ENCODE measurements around the gene ACAN.
A peak's percentile ranks its signal among the peaks of the same experiment; 100 is the strongest.

Gene ACAN

DNA sequence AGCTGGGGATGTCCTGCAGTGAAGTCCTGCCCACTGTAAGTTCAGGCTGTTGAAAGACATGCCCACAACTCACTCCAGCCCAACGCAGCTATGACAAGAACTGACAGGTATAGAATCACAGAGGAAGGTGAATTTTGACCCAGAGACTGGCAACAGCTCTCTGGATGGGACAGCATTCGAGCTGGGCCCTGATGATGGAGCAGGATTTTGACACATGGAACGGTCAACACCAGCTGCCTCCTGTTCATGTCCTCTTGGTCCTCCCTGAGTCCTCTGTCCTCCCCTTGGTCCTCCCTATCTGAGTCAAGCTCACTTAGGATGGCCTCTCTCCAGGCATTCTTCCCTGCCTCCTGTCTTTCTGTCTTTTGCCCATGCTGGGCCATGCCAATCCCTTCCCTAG lies 15.2 kb upstream of the ACAN start:
- TF ChIP-seq, protein P1, sequence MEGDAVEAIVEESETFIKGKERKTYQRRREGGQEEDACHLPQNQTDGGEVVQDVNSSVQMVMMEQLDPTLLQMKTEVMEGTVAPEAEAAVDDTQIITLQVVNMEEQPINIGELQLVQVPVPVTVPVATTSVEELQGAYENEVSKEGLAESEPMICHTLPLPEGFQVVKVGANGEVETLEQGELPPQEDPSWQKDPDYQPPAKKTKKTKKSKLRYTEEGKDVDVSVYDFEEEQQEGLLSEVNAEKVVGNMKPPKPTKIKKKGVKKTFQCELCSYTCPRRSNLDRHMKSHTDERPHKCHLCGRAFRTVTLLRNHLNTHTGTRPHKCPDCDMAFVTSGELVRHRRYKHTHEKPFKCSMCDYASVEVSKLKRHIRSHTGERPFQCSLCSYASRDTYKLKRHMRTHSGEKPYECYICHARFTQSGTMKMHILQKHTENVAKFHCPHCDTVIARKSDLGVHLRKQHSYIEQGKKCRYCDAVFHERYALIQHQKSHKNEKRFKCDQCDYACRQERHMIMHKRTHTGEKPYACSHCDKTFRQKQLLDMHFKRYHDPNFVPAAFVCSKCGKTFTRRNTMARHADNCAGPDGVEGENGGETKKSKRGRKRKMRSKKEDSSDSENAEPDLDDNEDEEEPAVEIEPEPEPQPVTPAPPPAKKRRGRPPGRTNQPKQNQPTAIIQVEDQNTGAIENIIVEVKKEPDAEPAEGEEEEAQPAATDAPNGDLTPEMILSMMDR (IDR thresholded peaks at IDR 0.05; ENCODE audit: low read depth, low read length), result no peak
- no peak for DNase-seq (ENCODE audit: low read depth in 2 of 2)
- H3K4me3 ChIP-seq (replicated peaks in 1 of 2; ENCODE audit: low read depth in 2 of 2, low read length in 2 of 2), result no peak overlapping the region

DNA sequence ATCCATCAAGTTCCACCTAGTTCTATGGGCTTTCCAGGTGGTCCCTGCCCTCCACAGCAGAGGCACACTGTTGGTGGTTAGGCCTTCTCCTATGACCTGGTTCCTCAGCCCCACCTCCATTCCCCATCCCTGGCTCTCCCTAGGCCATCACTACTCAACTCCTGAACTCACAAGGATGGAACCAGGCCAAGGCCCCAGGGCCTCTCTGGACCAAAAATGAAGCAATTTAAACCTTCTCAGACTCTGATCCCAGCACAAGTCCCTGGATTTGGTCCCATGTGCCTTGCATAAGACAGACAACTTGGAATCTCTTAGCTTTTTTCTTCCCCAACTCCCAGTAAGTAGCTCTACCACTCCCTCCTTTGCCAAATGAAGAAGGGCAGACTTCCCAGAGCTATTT lies 14.4 kb upstream of the ACAN start:
- no peak for DNase-seq (ENCODE audit: low read depth in 2 of 2)
- H3K4me3 ChIP-seq (replicated peaks in 1 of 2; ENCODE audit: low read depth in 2 of 2, low read length in 2 of 2), result no peak overlapping the region
- TF ChIP-seq, protein P1 (IDR thresholded peaks at IDR 0.05; ENCODE audit: low read depth, low read length), result no peak

DNA sequence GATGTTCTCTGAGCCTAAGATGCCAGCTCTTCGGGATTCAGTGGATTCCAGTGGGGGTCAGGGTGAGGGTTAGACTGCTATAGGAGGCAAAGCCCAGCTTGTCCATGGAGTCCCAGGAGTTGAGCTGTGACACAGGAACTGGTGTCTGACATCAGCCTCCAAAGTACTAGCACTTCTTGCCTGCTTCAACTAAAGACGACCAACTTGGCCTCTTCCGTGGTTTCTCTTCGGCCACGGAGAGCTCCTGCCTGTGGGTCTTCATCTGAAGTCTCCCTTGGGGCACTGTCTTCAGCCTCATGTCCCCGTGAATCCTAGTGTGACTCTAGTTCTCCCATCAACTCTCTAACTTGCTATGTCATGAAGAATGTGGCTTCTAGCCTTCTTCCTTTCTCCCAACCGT lies 12.8 kb upstream of the ACAN start:
- TF ChIP-seq, protein P1 (IDR thresholded peaks at IDR 0.05; ENCODE audit: low read depth, low read length), result no peak
- no peak for DNase-seq (ENCODE audit: low read depth in 2 of 2)
- no peak overlapping the region for H3K4me3 ChIP-seq (replicated peaks in 1 of 2; ENCODE audit: low read depth in 2 of 2, low read length in 2 of 2)

DNA sequence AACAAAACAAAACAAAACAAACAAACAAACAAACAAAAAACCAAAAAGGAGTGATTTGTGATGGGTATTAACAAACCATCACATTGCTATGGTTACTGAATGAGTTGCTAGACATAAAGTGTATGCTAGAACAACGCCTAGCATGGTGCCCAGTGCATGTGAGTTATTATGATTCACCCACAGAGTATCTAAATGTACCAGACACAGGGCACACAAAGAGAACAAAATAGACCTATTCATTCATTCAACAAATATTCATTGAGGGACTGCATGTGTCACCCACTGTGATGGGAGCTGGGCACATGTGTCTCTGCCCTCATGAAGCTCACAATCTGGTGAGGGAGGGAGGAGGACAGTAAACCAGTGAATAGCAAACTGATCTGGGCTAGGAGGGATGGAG lies 11.6 kb upstream of the ACAN start:
- DNase-seq (ENCODE audit: low read depth in 2 of 2), result peak in 1 of 2 donors; percentile 34
- TF ChIP-seq, protein P1 (IDR thresholded peaks at IDR 0.05; ENCODE audit: low read depth, low read length), result no peak
- no peak overlapping the region for H3K4me3 ChIP-seq (replicated peaks in 1 of 2; ENCODE audit: low read depth in 2 of 2, low read length in 2 of 2)

DNA sequence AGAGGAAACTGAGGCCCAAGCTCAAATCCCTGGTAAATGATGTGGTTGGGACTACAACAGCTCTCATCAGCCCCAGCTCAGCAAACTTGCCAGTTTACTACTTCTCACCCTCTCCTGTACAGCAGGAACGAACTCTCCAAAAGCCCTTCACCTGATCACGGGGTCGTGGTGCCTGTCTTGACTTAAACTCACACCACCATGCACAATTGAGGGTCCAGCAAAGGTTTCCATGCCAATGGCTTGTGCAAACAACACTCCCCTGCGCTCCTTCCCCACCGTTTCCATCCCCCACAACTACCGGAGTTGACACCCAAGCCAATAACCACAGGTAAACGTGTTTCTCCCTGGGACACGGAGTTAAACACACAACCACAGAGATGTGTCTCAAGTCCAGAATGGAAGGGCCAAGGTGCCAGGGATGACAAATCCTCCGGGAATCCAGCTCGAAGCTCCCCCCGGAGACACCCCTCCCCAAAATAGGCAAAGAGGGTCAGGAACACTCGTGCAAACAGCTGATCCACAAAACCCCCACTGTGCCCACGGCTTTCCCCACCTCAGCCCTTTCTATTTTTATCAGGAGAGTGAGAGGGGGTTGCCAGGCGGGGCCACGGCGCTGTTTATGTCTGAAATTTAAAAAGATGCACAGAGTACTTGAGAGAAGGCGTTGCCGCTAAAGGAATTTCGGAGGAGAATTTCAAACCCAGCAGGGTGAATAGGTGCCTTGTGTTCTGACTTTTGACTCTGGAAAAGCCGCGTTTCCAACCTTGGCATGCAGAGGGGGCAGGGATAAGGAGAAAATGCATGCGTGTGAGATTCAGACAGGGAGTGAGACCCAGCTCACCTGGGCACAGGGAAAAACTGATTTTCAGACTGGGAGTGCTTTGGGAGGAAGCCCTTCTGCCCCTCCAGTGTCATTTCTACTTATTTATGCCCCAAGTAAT lies 10.6 kb upstream of the ACAN start:
- no peak for DNase-seq (ENCODE audit: low read depth in 2 of 2)
- no peak overlapping the region for H3K4me3 ChIP-seq (replicated peaks in 1 of 2; ENCODE audit: low read depth in 2 of 2, low read length in 2 of 2)
- TF ChIP-seq, protein P1 (IDR thresholded peaks at IDR 0.05; ENCODE audit: low read depth, low read length), result no peak

DNA sequence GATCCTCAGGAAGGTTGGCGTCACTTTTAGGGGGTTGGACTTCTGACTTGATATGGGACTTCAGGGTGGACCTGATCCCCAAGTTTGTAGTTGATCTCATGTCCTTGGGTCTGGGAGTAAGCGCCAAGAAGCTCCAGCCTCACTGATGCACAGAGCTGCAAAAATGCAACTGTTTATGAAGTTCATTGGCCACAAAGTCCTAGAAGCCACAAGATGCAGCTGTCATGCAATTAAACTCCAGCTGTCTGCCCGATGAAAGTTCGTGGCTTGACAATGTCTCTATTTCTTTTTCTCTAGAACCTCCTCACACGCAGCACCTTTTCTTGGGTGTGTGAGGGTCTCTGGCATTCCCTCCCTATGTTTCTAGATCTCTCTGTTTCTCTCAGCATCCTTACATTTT lies 9.2 kb upstream of the ACAN start:
- DNase-seq (ENCODE audit: low read depth in 2 of 2), result no peak
- TF ChIP-seq, protein P1 (IDR thresholded peaks at IDR 0.05; ENCODE audit: low read depth, low read length), result no peak
- H3K4me3 ChIP-seq (replicated peaks in 1 of 2; ENCODE audit: low read depth in 2 of 2, low read length in 2 of 2), result no peak overlapping the region
